Measurements from ENCODE around the gene EFCAB6.

GRCh38 chr22:43667656-43668055, 144.4 kb downstream of the EFCAB6 start:
- no peak for TF ChIP-seq POLR2A (IDR thresholded peaks at IDR 0.05)
- TF ChIP-seq, protein P1, sequence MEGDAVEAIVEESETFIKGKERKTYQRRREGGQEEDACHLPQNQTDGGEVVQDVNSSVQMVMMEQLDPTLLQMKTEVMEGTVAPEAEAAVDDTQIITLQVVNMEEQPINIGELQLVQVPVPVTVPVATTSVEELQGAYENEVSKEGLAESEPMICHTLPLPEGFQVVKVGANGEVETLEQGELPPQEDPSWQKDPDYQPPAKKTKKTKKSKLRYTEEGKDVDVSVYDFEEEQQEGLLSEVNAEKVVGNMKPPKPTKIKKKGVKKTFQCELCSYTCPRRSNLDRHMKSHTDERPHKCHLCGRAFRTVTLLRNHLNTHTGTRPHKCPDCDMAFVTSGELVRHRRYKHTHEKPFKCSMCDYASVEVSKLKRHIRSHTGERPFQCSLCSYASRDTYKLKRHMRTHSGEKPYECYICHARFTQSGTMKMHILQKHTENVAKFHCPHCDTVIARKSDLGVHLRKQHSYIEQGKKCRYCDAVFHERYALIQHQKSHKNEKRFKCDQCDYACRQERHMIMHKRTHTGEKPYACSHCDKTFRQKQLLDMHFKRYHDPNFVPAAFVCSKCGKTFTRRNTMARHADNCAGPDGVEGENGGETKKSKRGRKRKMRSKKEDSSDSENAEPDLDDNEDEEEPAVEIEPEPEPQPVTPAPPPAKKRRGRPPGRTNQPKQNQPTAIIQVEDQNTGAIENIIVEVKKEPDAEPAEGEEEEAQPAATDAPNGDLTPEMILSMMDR (IDR thresholded peaks at IDR 0.05) = no peak

Measured in Peyer's patch (tissue), 4 donors.